Heart right ventricle (tissue), 16 donors: ENCODE data around the gene CAPN8. TPM values are rescaled to one million over a fixed set of nuclear protein-coding genes. Genes with fewer than 3 reads are reported as not detected.

Source experiments
- ATAC-seq, 8 donors: fragments of 200-7000 bp; cut with Tn5 transposase; one replicate each; pipeline ENCODE4 v1.9.1; 2020; ENCODE audit warnings: mild to moderate bottlenecking in 8 of 8, moderate library complexity in 8 of 8, moderate number of reproducible peaks in 1 of 8
- DNase-seq, 2 donors: peaks; one replicate each; pipeline ENCODE4 v3.0.0-alpha.2; 2020
- H3K27ac ChIP-seq, 10 donors: fragments of 200-600 bp; sonication (generic) in 2 of 10; one replicate each; pipeline versions ENCODE4 v1.5.0 to v1.8.0; 2020 to 2022; ENCODE audit warnings: mild to moderate bottlenecking in 3 of 10
- H3K27me3 ChIP-seq, 7 donors: fragments of 200-600 bp; one replicate each; pipeline ENCODE4 v1.8.0; 2021 to 2022; ENCODE audit warnings: mild to moderate bottlenecking in 2 of 7
- H3K36me3 ChIP-seq, 9 donors: fragments of 200-600 bp; sonication (generic) in 1 of 9; one replicate each; pipeline versions ENCODE4 v1.5.0 to v1.8.0; 2020 to 2022; ENCODE audit warnings: mild to moderate bottlenecking in 2 of 9
- H3K4me1 ChIP-seq, 9 donors: fragments of 200-600 bp; sonication (generic) in 1 of 9; one replicate each; pipeline versions ENCODE4 v1.5.0 to v1.8.0; 2020 to 2022; ENCODE audit warnings: mild to moderate bottlenecking in 4 of 9
- H3K4me3 ChIP-seq, 10 donors: fragments of 200-600 bp; sonication (generic) in 2 of 10; one replicate each; pipeline versions ENCODE4 v1.5.0 to v1.8.0; 2020 to 2022; ENCODE audit warnings: mild to moderate bottlenecking in 7 of 10, moderate library complexity in 2 of 10
- H3K9me3 ChIP-seq, 11 donors: fragments of 200-600 bp in 10 of 11; sonication (generic) in 2 of 11; one replicate each; pipeline versions ENCODE4 v1.5.0 to v1.8.0; 2013 to 2022; ENCODE audit warnings: mild to moderate bottlenecking in 2 of 11, control low read depth in 1 of 11, moderate library complexity in 1 of 11
- WGBS, 2 donors: extraction: QIAGEN DNeasy Blood & Tissue Kit; methylation state at CpG; one replicate each; pipeline ENCODE4 v1.1.7; 2013; ENCODE audit warnings: inconsistent platforms in 1 of 2; 5-methylcytosine and 5-hydroxymethylcytosine counted together
- intact Hi-C, 10 donors: fragments of 100-400 bp; cut with DNase I; formaldehyde crosslinking; loops; one replicate each; pipeline versions ENCODE4 v1.11.1 to v1.14.2; 2022
- polyA plus RNA-seq, 2 donors: library from polyadenylated mRNA; stranded (reverse); fragments of 200-250 nt; gene quantifications; one replicate each; pipeline ENCODE4 v1.2.3, GENCODE V29; 2013
- total RNA-seq, 10 donors: library from RNA; stranded (reverse); fragmentation: NEBNext Ultra II Directional in 3 of 10; extraction: Animal tissue kit (Norgen Biotek cat#: 25700) in 3 of 10; gene quantifications; one replicate each; pipeline versions ENCODE4 v1.2.1 to v1.2.4, GENCODE V29; 2021 to 2023
- TF ChIP-seq, protein P1 (sequence below), 9 donors: fragments of 200-600 bp; sonication (generic) in 2 of 9; IDR thresholded peaks; one replicate each; pipeline versions ENCODE4 v1.5.0 to v1.8.0; 2021 to 2022; ENCODE audit warnings: antibody characterized with exemption in 9 of 9, mild to moderate bottlenecking in 5 of 9, moderate library complexity in 1 of 9
- donor health status: Arrhythmogenic right ventricular cardiomyopathy.
- donor health status: ischemic (EF 13 %, LVEDD 7.1; RV severe dilation, severe dysfunction).
- donor health status: healthy with polysubstance abuse.
- donor health status: DM: no; HTN: yes; CAD: no.
- donor health status: DM: no; HTN: no; CAD: no.
- donor health status: ischemic (EF 25% LVEDD 6.9; RV normal size, moderate dysfunction).
- donor health status: ischemic (EF 25% LVEDD 5.7; RV mildly dilated, moderate dysfunction).
- donor health status: healthy.
- donor health status: DM: yes; HTN: yes; CAD: no.
- donor health status: Ischemic cardiomyopathy.
- donor health status: ischemic (EF 35%, LVEDD 5.7; RV mildly dilated, moderate dysfunction).
- donor health status: nonischemic (EF 11% LVEDD 7.7; RV severe dilation, severe dysfunction).
- donor health status: DM: yes; HTN: yes; CAD: no.
- donor health status: PGD.
- donor health status: ischemic (EF 29% LVEDD 5.4; RV normal size, mild dysfunction).
- donor health status: nonischemic (EF 23%, LVEDD 6.1; RV moderate dilation, normal function).

Gene CAPN8
- total and polyA plus RNA-seq, 12 donors: 0.10 TPM; not detected in 11

DNA sequence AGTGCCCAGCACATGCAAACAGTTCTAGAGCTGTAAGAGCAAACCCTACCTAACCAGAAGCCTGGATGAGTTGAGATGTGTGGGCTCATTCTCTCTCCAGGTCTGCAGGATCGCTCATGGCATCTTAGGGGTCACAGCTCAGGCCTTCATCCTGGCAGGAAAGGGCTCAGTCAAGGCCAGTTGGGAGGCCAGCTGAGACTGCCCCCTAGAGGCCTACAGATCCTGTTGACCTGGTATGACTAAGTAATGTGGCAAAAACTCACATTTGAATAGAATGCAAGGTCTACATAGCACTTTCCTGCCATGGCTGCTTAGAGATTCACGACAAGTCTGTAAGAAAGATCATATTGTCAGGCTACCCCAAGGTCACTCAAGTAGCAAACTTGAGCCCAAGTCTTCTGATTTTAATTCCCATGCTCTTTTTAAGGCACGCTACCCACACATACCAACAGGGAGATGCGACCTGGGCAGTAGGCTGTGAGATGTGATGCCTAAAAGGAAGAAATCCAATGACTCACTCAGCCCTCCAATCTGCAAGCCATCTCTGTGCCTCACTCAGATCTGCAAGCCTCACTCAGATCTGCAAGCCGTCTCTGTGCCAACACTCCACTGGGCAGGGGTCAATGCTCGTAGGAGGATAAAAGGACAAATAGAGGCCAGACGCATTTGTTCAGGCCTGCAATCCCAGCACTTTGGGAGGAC, 5.1 kb upstream of the CAPN8 start:
- Histone ChIP-seq H3K36me3 (no peaks in the 10 kb centered on the region), H3K27me3 (peaks cover 0 to 6% (median 0%) of the 10 kb centered on the region in 7 donors), H3K4me1 (no peaks in the 10 kb centered on the region), H3K4me3 (no peak overlapping the region), H3K9me3 (peaks cover 0 to 19% (median 0%) of the 10 kb centered on the region in 11 donors), H3K27ac (no peak overlapping the region)
- intact Hi-C loops: loop anchor here in 2 of 10 donors (5.0 to 10.0 kb wide), 2 partner anchors 536 to 538 kb away; no protein-coding TSS in a partner anchor
- TF ChIP-seq, protein P1, sequence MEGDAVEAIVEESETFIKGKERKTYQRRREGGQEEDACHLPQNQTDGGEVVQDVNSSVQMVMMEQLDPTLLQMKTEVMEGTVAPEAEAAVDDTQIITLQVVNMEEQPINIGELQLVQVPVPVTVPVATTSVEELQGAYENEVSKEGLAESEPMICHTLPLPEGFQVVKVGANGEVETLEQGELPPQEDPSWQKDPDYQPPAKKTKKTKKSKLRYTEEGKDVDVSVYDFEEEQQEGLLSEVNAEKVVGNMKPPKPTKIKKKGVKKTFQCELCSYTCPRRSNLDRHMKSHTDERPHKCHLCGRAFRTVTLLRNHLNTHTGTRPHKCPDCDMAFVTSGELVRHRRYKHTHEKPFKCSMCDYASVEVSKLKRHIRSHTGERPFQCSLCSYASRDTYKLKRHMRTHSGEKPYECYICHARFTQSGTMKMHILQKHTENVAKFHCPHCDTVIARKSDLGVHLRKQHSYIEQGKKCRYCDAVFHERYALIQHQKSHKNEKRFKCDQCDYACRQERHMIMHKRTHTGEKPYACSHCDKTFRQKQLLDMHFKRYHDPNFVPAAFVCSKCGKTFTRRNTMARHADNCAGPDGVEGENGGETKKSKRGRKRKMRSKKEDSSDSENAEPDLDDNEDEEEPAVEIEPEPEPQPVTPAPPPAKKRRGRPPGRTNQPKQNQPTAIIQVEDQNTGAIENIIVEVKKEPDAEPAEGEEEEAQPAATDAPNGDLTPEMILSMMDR (IDR thresholded peaks at IDR 0.05): peak in 7 of 9 donors; percentile 39 to 56 (median 42)
- no peak for DNase-seq
- 66 to 70% methylated on average over 7 of the region's 7 CpGs for WGBS, 2 donors
- ATAC-seq: peak in 1 of 8 donors; percentile 55

DNA sequence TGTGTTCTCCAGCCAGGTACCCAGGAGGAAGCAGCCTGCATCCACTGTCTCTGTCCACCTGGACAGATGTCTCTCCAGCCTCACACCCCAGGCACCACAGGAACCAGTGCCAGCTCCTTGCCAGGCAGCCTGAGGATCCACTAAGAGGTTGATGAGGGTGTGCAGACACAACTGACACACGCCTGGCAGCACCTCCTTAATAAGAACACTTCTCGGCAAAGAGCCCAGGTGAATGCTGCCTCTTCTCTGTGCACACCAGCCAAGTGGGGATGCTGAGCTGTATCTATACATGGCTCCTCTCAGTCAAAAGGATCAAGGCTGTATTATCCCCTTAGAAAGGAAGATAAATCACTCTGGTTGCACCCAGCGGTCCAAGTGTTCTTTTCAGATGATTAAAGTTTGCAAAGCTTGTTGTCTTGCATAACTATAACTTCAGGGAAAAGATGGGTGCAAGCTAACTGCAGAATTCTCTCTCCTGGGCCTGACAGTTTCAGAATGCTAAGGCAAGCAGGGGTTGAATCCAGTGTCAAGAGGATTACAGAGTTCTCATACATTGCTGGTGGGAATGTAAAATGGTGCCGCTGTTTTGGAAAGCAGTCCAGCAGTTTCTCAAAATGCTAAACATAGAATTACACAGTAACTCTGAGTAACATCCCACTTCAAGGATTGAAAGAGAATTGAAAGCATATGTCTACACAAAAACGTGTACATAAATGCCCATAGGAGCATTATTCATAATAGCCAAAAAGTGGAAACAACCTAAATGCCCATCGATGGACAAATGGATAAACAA, 3.7 kb upstream of the CAPN8 start:
- H3K9me3 ChIP-seq: peaks cover 0 to 9% (median 0%) of the 10 kb centered on the region in 11 donors
- intact Hi-C loops: no loop called here
- ATAC-seq (no peak), DNase-seq (no peak)
- no peak overlapping the region for H3K27ac ChIP-seq
- TF ChIP-seq, protein P1 (IDR thresholded peaks at IDR 0.05): no peak
- no peaks in the 10 kb centered on the region for H3K4me1 ChIP-seq
- peaks cover 0 to 6% (median 0%) of the 10 kb centered on the region in 7 donors for H3K27me3 ChIP-seq
- WGBS, 2 donors: 78 to 82% methylated on average over 6 of the region's 6 CpGs
- no peak overlapping the region for H3K4me3 ChIP-seq
- H3K36me3 ChIP-seq: no peaks in the 10 kb centered on the region

DNA sequence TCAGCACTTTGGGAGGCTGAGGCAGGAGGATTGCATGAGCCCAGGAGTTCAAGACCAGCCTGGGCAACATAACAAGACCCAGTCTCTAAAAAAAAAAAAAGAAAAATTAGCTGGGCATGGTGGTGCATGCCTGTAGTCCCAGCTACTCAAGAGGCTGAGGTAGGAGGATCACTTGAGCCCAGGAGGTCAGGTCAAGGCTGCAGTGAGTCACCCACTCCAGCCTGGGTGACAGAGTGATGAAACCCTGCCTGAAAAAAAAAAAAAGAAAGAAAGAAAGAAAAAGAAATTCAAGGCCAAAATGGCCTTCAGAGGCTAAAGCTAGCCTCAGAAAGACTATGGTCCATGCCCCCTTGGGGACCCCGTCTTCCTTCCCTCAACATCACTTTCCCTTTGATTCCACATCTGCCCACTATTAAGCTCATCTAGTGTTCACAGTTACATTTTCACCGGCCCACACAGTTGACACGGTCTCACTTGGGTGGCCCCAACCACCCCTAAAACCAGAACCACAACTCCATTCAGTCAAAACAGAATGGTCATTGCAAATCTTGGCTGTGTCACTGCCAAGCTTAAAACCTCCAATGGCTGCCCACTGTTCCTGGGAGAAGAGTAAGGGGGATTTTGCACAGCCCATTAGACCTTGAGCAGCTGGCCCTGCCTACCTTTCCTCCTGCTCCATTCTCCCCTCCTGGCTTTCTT, 2.1 kb upstream of the CAPN8 start:
- H3K4me1 ChIP-seq: no peaks in the 10 kb centered on the region
- H3K27ac ChIP-seq: no peak overlapping the region
- TF ChIP-seq, protein P1 (IDR thresholded peaks at IDR 0.05): no peak
- WGBS, 2 donors: 91 to 93% methylated on average over 3 of the region's 3 CpGs
- H3K4me3 ChIP-seq: no peak overlapping the region
- DNase-seq (no peak), ATAC-seq (no peak)
- intact Hi-C loops: no loop called here
- no peaks in the 10 kb centered on the region for H3K9me3 ChIP-seq
- no peaks in the 10 kb centered on the region for H3K36me3 ChIP-seq
- peaks cover 0 to 6% (median 0%) of the 10 kb centered on the region in 7 donors for H3K27me3 ChIP-seq

DNA sequence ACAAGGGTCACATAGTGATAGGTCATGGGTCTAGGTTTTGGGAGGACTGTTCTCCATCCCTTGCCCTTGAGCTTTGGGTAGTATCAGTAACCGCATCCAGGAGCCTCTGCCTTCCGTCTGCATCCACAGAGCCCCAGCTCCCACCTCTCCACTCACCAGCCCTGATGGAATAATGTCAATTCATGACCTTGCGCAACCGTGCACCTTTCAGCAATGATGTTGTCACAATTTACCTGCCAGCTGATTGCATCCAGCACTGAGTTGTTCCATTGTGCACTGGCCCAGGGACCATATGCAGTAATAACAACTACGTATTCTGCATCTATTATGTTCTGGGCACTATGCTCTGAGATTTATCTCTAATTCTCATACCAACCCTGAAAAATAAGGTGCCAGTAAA, 1.4 kb downstream of the CAPN8 start:
- Histone ChIP-seq H3K4me3 (no peak overlapping the region), H3K36me3 (no peaks in the 10 kb centered on the region), H3K9me3 (no peaks in the 10 kb centered on the region), H3K27ac (no peak overlapping the region), H3K27me3 (peaks cover 0 to 3% (median 0%) of the 10 kb centered on the region in 7 donors), H3K4me1 (no peaks in the 10 kb centered on the region)
- 74% methylated on average over 5 of the region's 5 CpGs for WGBS, 2 donors
- DNase-seq (no peak), ATAC-seq (no peak)
- TF ChIP-seq, protein P1 (IDR thresholded peaks at IDR 0.05): no peak
- intact Hi-C loops: no loop called here
